ENCODE measurements around the gene SUMO1. TPM values are rescaled to one million over a fixed set of nuclear protein-coding genes. Genes with fewer than 3 reads are reported as not detected.
"Not testable (repeated sequence)": the region's sequence is repeated elsewhere in the genome, so short reads cannot be mapped to it uniquely, and the experiment has no call there.

SUMO1 gene
- total RNA-seq, 1 donor from 2014 or later = 82.1 TPM

GRCh38 chr2:202251494-202251893, 13.1 kb upstream of the SUMO1 start:
- no peak for DNase-seq (ENCODE audit: low spot score)
- peaks cover 5% of the 10 kb centered on the region for H3K4me1 Mint-ChIP-seq (ENCODE audit: low read depth)
- H3K27ac Mint-ChIP-seq (ENCODE audit: unreplicated experiment) = no peak overlapping the region
- no peaks in the 10 kb centered on the region for H3K36me3 Mint-ChIP-seq (ENCODE audit: low read depth)
- no peak overlapping the region for H3K4me3 Mint-ChIP-seq (ENCODE audit: unreplicated experiment)
- no peaks in the 10 kb centered on the region for H3K9me3 Mint-ChIP-seq (ENCODE audit: low read depth)
- no peaks in the 10 kb centered on the region for H3K27me3 Mint-ChIP-seq (ENCODE audit: low read depth)
- TF ChIP-seq CTCF (IDR thresholded peaks at IDR 0.05) = no peak

- no peaks in the 10 kb centered on the region for H3K27me3 Mint-ChIP-seq (ENCODE audit: low read depth)
- H3K36me3 Mint-ChIP-seq (ENCODE audit: low read depth) = no peaks in the 10 kb centered on the region
- no peak for DNase-seq (ENCODE audit: low spot score)
- no peak for TF ChIP-seq CTCF (IDR thresholded peaks at IDR 0.05)
- H3K4me1 Mint-ChIP-seq (ENCODE audit: low read depth) = peaks cover 5% of the 10 kb centered on the region
- H3K27ac Mint-ChIP-seq (ENCODE audit: unreplicated experiment) = peak overlapping the region; percentile 24
- no peaks in the 10 kb centered on the region for H3K9me3 Mint-ChIP-seq (ENCODE audit: low read depth)
- H3K4me3 Mint-ChIP-seq (ENCODE audit: unreplicated experiment) = no peak overlapping the region
Observed at GRCh38 chr2:202249521-202250253, 11.3 kb upstream of the SUMO1 start.

GRCh38 chr2:202247710-202248109, 9.3 kb upstream of the SUMO1 start:
- DNase-seq (ENCODE audit: low spot score); H3K36me3 Mint-ChIP-seq (ENCODE audit: low read depth); H3K9me3 Mint-ChIP-seq (ENCODE audit: low read depth); H3K27me3 Mint-ChIP-seq (ENCODE audit: low read depth); H3K4me1 Mint-ChIP-seq (ENCODE audit: low read depth); H3K4me3 Mint-ChIP-seq (ENCODE audit: unreplicated experiment); H3K27ac Mint-ChIP-seq (ENCODE audit: unreplicated experiment): not testable (repeated sequence)

GRCh38 chr2:202237787-202238233, 587 bp downstream of the SUMO1 start:
- no peak for DNase-seq (ENCODE audit: low spot score)
- Mint-ChIP-seq H3K27me3 (ENCODE audit: low read depth) (no peaks in the 10 kb centered on the region), H3K36me3 (ENCODE audit: low read depth) (no peaks in the 10 kb centered on the region), H3K4me1 (ENCODE audit: low read depth) (peaks cover 23% of the 10 kb centered on the region), H3K4me3 (ENCODE audit: unreplicated experiment) (peak overlapping the region; percentile 91), H3K9me3 (ENCODE audit: low read depth) (no peaks in the 10 kb centered on the region), H3K27ac (ENCODE audit: unreplicated experiment) (peak overlapping the region; percentile 96)
- TF ChIP-seq CTCF (IDR thresholded peaks at IDR 0.05) = no peak

- TF ChIP-seq CTCF (IDR thresholded peaks at IDR 0.05) = no peak
- peaks cover 11% of the 10 kb centered on the region for H3K36me3 Mint-ChIP-seq (ENCODE audit: low read depth)
- DNase-seq (ENCODE audit: low spot score) = no peak
Observed at GRCh38 chr2:202221873-202222272, 16.5 kb downstream of the SUMO1 start.

GRCh38 chr2:202215179-202215578, 23.2 kb downstream of the SUMO1 start:
- DNase-seq (ENCODE audit: low spot score) = no peak
- no peak overlapping the region for H3K27ac Mint-ChIP-seq (ENCODE audit: unreplicated experiment)
- TF ChIP-seq CTCF (IDR thresholded peaks at IDR 0.05) = no peak
- no peak overlapping the region for H3K4me3 Mint-ChIP-seq (ENCODE audit: unreplicated experiment)
- no peaks in the 10 kb centered on the region for H3K4me1 Mint-ChIP-seq (ENCODE audit: low read depth)
- H3K27me3 Mint-ChIP-seq (ENCODE audit: low read depth) = no peaks in the 10 kb centered on the region
- H3K36me3 Mint-ChIP-seq (ENCODE audit: low read depth) = peaks cover 8% of the 10 kb centered on the region
- no peaks in the 10 kb centered on the region for H3K9me3 Mint-ChIP-seq (ENCODE audit: low read depth)

More at GRCh38 chr2:202221873-202222272, 16.5 kb downstream of the SUMO1 start:
- Mint-ChIP-seq H3K27me3 (ENCODE audit: low read depth) (no peaks in the 10 kb centered on the region), H3K4me3 (ENCODE audit: unreplicated experiment) (no peak overlapping the region), H3K9me3 (ENCODE audit: low read depth) (no peaks in the 10 kb centered on the region), H3K4me1 (ENCODE audit: low read depth) (peaks cover 11% of the 10 kb centered on the region), H3K27ac (ENCODE audit: unreplicated experiment) (peak overlapping the region; percentile 74)

All from chondrocyte (in vitro differentiated cells).